Measurements from ENCODE around the gene EGFL6.

- TF ChIP-seq CTCF (conservative IDR thresholded peaks at IDR 0.05) (no peak), ZFX (IDR thresholded peaks at IDR 0.05) (no peak)
These were observed 36.2 kb downstream of the EGFL6 start for GRCh38 chrX:13605611-13606010.

Data from C4-2B (cell line).